Fibroblast of gingiva (primary cell): ENCODE data around the gene ZNF236.
"Not testable (repeated sequence)": the region's sequence is repeated elsewhere in the genome, so short reads cannot be mapped to it uniquely, and the experiment has no call there.

Experiments used
- DNase-seq: peaks from one replicate; pipeline ENCODE4 v3.0.0-alpha.2; 2011; ENCODE audit warnings: low read depth

The ZNF236 gene

DNA sequence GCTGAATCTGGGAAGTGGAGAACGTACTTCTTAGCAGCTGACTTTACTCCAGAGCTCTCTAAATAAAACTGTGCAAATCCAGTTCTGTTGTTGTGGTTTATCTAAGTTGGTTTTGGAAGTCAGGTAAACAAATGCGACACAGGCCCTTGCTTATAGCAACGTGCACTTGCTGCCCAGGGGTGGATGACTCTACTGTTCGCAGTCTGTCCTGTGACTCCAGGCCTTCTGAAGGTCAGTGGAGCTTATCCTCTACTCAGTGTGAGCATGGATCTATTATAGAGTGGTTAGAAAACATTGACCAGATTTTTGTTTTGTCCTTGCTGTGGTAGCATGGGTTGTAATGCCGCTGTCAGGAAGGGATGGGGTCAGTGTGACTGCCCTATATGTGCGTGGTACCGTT is 89.1 kb downstream of the ZNF236 start:
- no peak for DNase-seq

DNA sequence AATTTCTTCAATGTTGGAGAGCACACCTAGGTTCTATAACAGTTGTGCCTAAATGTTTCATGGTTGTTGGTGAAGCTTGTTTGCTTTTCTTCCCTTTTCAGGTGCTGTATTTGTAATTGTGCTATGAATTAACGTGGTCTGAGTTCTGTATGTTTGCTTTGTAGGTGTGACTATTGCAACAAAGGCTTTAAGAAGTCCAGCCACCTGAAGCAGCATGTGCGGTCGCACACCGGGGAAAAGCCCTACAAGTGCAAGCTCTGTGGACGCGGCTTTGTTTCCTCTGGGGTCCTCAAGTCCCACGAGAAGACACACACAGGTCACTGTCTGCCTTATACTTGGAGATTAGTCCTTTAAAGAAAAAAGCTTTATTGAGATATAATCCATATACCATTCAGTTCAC is 91.2 kb downstream of the ZNF236 start:
- DNase-seq = no peak

DNA sequence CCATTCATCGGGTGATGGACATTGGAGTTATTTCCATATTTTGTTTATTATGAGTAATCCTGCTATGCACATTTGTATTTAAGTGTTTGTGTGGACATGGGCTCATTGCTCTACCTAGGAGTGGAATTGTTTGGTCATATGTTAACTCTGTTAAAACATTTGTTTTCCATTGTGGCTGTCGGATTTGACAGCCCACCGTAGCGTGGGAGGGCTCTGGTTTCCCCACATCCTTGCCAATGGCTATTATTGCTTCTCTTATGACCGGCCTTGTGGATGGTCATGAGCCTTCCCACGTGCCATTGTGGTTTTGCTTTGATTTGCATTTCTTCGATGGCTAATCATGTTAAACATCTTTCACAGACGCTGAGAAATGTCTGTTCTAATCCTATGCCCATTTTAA is 92.0 kb downstream of the ZNF236 start:
- no peak for DNase-seq

DNA sequence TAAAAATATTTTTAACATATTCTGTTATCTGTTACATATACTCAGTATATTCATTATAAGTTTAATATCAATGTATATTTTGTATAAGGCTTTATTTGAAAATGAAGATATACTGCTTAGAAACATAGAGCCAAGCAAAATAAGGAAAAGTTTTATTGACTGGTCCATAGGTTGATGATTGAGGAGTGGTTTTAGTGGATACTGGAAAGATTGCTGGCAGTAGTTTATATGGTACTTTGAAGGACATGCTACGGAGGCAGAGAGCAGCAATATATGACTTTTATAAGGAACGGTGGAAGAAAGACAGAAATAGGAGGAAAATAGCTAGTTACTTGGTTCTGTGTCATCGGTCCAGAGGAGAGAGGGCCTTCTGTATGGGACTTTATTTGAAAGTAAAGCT is 92.4 kb downstream of the ZNF236 start:
- DNase-seq = no peak

DNA sequence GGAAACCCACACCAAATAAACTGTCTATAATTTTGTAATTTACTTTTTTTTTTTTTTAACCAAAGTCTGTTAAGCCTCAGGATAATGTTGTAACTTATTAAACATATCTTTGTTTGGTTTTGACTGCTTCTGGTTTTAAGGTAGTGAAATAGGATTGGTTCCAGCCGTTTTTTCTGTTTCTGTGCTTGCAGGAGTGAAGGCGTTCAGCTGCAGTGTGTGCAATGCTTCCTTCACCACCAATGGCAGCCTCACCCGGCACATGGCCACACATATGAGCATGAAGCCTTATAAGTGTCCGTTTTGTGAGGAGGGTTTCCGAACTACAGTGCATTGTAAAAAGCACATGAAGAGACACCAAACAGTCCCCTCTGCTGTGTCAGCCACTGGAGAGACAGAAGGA is 93.1 kb downstream of the ZNF236 start:
- DNase-seq = no peak

DNA sequence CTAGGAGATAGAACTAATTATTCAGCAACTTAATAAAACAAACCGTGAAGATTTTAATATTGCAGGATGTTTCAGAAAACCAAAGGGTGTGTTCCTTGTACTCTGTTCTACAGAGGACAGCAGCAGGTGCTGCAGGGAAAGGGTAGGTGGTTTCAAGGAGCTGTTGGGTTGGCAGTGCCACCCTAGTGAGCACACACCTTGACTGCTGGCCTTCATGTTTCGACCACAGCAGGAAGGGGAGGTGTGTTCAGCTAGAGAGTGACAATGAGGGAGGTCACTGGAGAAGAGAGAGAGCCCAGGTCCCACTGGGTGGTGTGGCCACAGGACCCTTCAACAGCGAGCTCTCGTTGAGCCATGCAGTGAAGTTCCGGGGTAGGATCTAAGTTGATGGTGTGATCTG is 98.6 kb downstream of the ZNF236 start:
- DNase-seq = no peak

DNA sequence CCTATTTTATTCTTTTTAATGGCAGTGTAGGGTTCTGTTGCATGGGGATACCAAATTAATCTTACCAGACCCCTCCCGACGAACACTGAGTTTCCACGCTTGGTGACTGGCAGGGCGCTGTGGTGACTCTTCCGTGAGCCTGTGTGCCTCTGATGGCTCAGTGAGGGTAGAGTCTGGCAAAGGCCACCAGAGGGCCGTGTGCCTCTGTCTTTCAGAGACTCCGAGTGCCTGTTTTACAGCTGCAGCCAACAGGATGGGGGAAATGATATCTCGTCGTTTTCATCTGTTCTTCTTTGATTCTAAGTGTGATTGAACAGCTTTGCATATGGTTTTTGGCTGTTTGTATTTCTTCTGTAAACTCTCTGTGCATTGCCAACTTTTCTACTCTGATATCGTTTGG is 99.8 kb downstream of the ZNF236 start:
- DNase-seq = peak; percentile 35

DNA sequence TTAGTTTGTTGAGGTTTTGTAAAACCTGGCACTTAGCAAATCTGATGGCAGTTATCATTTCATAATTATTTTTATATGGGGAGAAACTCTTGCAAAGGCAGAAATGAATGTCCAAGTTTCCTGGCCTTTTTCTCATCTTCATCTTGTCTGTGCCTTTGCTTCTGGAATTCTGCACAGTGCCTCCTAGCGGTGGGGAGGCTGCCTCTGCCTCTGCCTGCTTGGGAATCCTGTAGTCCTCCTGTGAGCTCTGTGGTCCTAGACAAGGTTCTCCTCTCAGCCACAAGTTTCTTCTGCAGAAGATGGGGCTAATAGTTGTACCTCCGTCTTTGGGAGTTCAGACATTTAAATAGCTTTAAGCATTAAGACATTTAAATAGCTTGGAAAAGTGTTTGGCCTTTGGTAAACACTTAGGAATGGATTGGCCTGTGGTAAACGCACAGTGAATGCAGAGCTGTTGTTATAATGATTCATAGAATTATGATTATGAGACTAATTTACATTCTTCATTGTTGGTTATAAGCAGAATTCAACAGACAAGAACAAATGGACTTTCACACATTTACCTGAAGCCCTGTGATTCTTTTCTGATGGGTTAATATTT is 101.2 kb downstream of the ZNF236 start:
- DNase-seq = no peak

DNA sequence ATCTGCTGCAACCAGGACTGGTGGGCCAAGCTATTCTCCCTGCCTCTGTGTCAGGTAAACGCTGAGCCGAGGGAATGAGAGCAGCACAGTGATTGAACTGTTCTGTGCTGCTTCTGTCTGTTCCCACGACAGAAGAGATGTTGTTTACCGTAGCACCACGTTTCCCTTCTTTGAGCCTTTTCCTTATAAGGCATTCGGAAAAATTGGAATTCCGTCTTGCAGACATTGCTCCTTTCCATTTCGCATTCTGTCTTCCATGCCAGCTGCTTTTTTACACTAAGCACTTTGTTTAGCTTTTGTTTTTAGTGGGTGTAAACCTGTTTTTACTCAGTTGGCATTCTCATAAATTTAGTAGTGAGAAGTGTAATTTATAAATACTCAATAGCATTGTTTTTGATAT is 103.1 kb downstream of the ZNF236 start:
- DNase-seq = no peak

DNA sequence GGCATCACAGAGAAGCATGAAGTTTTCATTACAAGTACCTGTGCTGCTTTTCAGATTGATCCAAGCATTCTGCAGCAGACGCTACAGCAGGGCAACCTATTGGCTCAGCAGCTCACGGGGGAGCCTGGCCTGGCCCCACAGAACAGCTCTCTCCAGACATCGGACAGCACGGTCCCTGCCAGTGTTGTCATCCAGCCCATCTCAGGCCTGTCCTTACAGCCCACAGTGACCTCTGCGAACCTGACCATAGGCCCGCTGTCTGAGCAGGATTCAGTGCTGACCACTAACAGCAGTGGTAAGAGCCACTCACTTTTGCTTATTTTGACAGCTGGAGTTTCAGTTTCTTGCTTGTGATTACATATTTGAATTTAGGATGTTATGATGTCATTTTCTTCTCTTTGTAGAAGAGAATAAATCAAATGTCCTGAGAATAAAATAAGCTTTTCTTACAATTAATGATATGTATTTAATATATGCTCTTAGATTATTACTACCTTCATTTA is 104.9 kb downstream of the ZNF236 start:
- DNase-seq = no peak

DNA sequence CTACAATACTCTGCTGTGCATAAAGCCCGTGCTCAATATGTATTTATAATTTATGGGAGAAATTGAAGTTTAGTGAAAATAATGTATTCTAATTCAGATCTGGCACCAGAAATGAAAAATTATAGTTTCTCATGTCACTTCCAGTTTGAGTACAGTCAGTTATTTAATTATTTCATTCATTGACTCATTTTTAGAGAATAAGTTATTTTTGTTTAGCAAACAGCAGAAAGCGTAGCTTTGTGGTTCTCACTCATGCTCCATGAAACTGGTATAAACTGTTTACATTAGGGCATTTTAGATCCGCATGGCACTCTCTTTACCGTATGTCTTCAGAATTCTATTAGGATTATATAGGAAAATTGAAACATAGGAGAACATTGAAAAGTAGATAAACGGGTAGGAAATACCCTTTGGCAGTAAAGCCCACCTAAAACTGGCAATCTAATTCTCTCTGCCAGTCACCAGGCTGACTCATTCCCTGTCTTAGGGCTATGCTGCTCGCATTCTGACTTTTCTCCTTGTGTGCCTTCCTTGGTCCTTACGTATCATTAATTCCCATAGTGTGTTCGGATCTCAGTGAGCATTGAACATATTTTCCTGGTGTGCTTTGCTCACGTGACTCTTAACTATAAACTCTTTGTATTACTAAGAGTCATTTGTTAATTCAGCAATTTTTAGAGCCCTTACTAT is 106.0 kb downstream of the ZNF236 start:
- DNase-seq = no peak

DNA sequence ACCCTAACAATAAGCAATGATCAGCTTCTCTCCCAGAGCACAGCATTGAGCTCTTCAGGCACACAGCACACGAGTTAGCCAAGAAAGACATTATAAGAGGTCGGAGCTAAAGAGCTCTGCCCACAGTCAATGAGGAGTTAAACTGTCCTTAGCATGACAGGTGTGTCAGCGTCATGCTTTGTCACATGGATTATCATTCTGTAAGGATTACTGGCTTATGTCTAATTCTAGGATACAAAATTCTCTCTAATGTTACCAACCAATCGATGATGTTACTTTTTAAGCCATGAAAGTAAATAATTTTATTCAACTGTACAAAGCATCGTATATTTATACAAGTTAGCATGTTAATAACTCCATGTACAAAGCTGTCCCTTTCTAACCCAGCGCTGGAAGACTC is 108.8 kb downstream of the ZNF236 start:
- no peak for DNase-seq

DNA sequence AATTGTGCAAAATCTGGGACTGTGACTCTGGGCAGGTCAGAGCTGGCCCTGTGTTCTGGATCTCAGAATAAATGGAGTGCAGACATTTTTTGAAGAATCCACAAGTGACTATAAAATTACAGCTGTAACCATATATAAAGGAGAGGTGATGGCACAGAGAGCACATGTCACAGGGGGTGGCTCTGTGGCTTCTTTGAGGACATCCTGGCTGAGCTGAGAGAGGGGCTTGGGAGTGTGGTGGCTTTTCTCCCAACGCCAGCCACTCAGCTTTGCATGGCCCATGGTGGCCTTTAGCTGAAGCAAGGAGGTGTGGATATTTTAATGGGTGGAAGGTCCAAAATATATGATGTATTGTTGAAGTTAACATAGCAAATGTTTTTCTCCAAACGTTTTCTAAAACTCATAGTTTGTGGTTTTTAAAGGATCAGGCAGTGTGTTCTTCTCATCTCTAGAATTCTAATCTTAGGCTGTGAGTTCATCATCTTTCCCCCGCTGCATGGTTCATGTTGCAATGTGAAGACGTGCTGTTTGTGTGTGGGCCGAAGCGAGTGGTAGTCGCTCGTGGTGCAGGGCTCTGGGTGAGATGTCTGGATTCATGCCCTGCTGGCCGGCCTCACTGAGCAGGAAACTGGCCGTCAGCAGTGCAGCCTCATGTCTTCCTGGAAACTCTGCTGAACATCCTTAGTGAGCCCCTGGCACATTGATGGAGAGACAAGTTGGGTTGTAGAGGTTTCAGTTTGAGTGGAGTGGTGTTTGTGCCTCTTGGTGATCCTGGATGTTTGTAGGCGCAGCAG is 109.9 kb downstream of the ZNF236 start:
- DNase-seq = peak; percentile 15

DNA sequence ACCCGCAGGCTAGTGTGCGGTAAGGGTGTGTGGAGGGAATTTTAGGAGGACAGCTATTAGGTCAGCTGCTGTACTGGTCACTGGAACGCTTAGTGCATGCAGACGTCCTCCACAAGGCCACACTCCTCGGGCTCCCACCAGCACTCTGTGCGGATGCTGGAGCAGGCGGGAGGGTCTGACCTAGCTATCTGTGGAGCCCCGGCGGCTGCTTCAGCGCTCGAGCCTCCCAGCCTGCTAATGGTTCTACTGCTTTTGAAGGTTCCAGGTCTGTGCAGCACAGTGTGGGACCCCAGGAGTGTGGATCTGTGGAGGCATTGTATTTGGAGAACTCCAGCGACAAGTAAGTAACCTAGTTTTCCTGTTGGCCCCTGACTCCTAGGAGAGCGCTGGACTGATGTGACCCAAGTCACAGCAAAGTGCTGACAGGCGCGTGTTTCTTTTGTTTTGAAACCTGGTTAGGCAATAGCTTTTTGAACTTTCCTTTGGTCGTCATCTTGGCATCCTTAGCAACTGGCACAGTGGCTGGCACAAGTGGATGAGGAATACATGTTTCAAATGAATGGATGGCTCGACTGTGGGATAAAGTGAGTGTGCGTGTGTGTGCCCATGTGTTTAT is 113.5 kb downstream of the ZNF236 start:
- DNase-seq = no peak

DNA sequence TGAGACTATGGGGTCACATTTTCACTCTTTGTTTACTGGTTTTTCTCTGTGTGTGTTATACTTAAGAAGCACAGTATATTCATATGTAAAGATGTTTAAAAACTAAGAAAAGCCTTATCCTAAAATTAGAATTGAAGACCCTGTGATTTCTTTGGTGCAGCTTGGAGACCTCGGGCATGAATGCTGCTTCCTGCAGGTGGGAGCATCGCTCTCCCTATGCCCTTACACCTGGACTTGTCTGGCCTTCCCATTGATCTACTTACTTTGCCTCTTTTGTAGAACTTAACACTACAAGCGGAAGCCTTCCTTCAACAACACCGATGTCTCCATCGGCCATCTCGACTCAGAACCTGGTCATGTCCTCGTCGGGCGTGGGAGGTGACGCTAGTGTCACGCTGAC is 114.5 kb downstream of the ZNF236 start:
- DNase-seq = no peak

DNA sequence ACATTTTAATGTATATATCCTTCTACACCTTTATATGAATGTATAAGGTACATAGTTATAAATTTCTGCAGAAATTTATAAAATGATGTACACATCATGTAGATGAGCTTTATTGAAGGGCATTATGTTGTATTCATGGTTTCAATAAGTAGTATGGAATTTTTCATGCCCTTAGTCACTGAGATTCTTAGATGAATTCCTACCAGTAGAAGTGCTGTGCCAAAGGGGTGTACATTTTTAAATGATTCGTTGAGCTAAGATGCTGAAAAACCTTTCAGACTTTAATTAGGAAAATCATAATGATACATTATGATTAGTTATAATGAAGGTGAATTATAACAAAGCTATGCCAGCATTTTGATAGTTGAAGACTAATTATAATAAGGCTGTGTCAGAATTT is 115.2 kb downstream of the ZNF236 start:
- DNase-seq = no peak

DNA sequence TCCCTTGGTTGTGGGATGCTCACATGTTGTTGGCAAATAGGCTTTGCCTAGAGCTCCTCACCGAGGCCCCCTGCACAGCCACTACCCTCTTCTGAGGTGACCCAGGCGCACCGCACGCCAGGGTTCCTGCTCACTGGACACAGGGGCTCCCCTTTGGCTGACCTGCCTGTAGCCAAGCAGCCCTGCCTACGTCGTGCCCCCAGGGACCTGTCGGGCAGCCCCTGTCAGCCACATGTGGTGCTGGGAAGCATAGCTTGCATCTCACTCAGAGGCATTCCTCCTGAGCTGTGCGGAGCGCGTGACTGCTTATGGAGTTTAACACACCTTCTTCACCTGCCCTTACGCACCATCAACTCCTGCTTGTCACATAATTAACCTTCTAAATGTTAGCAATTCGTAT is 116.3 kb downstream of the ZNF236 start:
- no peak for DNase-seq

DNA sequence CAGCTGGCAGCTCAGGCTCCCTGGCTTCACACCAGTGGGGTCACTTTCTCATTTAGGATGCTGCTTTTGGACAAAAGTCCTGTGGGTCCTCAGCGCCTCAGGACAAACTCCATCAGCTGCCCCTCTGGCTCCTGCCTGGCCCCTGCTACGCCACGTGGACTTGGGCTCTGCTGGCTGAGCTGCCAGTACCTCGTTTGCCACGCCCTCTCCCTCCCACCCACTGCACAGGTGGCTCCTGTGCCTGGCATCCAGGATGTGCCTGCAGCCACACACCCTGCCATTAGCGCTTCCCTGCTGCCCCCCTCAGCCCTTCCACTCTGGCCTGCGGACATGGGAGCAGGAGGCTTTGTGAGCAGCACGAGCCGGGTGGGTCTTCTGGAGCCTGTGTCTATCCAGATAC is 118.9 kb downstream of the ZNF236 start:
- no peak for DNase-seq

DNA sequence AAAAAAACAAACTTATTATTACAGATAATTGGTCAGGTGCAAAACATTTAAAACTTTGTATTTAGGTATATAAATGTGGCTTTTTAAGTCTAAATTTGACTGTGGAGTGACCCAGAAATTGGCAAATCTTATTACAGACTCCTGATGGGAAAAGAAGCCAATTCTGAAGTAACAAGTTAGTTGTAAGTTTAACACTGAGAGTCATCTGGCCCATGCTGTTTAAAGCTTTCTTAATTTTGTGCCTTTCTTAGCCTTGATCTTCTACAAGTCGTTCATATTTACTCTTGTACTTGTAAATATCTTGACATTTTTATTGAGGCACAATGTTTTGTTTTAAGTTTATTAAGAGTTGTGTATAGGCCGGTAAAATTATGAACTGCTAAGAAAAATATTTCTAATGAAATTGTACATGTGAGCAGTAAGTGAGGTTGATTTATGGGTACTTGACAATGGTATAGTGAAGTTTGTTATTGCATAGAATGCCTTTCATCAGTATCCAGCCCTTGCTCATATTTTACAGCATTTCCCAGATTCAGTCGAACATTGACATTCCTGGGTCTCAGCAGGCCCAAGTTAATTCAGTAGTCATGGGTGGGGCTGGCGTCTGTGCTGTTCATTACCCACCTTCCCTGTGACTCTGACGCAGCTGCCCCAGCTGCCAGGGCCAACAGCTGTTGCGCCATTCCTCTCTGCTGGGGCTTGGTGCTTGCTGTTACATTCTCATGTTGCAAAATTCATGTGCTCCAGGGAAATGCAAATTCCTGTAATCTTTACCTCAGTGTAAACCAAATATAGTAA is 121.4 kb downstream of the ZNF236 start:
- DNase-seq = peak; percentile 88

DNA sequence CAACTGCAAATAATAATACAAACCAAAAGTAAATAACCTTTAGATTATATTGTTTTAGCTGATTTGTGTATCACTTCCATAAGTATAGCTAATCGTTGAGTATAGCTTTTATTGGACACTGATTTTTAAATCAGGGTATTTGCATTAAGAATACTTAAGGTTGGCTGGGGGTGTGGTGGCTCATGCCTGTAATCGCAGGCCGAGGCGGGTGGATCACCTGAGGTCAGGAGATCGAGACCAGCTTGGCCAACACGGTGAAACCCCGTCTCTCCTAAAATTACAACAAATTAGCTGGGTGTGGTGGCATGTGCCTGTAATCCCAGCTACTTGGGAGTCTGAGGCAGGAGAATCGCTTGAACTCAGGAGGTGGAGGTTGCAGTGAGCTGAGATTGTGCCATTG is 122.0 kb downstream of the ZNF236 start:
- not testable (repeated sequence) for DNase-seq

DNA sequence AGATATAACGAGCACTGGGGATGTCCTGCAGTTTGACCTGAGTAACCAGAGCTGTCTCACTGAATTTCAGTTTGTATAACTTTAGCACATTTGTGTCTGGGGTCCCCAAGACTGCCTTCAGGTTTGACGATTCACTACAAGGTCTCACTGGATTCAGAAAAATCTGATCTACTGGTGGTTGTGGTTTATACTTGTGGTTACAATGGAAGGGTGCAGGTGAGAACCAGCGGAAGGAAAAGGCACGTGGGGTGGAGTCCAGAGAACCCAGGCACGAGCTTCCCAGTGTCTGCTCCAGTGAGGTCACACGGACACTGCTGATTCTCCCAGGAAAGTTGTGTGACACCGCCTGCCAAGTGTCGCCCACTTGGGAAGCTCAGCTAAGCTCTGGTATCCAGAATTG is 126.0 kb downstream of the ZNF236 start:
- no peak for DNase-seq
